Stimulated activated CD8-positive, alpha-beta memory T cell treated with anti-CD3 and anti-CD28 coated beads, Interleukin-7, amount 100 ng/mL, for 24 hours (primary cell): ENCODE results near the gene FAM237B.
"Not testable (repeated sequence)": the region's sequence is repeated elsewhere in the genome, so short reads cannot be mapped to it uniquely, and the experiment has no call there.

ENCODE experiments used
- DNase-seq: peaks from one replicate; pipeline ENCODE4 v3.0.0-alpha.2; 2020; ENCODE audit warnings: low read depth

The FAM237B gene

GRCh38 chr7:90320801-90321494 lies at the start of gene FAM237B:
FAM237B (minus strand) TSS chr7:90321304; CDS start chr7:90319748, 1,556 bp downstream.
- no peak for DNase-seq

GRCh38 chr7:90351987-90352386 lies 30.9 kb upstream of the FAM237B start:
- no peak for DNase-seq

- not testable (repeated sequence) for DNase-seq
Observed at GRCh38 chr7:90350032-90350431, 28.9 kb upstream of the FAM237B start.

- DNase-seq, result no peak
Observed at GRCh38 chr7:90349305-90349704, 28.2 kb upstream of the FAM237B start.

GRCh38 chr7:90347759-90348158 lies 26.7 kb upstream of the FAM237B start:
- no peak for DNase-seq

DNA sequence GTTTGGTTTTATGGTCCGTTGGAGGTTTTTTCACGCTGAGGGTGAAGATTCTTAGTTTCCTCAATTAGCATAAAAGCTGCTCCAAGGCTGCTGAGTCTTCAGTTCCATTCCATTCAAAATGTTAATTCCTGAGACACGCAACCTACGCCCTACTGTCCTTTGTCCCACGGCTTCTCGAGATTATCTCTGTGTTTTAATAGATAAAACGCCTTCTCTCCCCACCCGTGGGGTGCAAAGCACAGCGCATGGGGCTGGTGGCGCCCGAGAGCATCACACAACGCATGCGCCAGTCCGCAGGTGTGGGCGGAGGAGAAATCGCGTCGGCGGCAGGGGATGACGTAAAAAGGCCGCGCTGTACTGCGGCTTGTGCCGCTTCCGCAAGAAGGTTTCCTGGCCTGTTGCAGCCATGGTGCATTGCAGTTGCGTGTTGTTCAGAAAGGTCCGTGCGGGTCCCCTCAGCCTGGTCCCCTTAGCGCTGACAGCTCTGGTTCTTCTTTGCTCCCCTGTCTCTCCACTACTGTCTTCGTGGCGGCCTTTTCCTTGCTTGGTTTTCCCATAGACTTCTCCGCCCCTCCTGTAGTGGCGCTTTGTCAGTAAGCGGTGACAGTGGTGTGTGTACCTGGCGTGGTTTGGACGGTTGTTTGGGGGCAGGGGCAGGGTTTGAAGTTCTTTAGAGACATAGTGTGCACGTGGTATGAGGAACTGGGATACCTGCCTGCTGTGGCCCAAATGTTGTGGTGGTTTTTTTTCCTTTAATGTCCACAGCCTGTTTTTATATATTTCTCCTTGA lies 25.4 kb upstream of the FAM237B start, which contains the start of gene GTPBP10:
GTPBP10 (plus strand) TSS at position 381 of the 790 bp plus-strand sequence; CDS start at position 407, 26 bp downstream.
- peak; percentile 88 for DNase-seq

- no peak for DNase-seq
Observed at GRCh38 chr7:90345595-90346335, 24.7 kb upstream of the FAM237B start.

GRCh38 chr7:90345016-90345415 lies 23.9 kb upstream of the FAM237B start:
- DNase-seq, result no peak

GRCh38 chr7:90337106-90337505 lies 16.0 kb upstream of the FAM237B start:
- DNase-seq, result no peak

DNA sequence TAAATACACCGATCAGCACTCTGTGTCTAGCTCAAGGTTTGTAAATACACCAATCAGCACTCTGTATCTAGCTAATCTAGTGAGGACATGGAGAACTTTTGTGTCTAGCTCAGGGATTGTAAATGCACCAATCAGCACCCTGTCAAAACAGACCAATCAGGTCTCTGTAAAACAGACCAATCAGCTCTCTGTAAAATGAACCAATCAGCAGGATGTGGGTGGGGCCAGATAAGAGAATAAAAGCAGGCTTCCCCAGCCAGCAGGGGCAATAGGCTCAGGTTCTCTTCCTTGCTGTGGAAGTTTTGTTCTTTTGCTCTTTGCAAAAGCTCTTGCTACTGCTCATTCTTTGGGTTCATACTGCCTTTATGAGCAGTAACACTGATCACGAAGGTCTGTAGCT lies 13.8 kb upstream of the FAM237B start:
- not testable (repeated sequence) for DNase-seq

DNA sequence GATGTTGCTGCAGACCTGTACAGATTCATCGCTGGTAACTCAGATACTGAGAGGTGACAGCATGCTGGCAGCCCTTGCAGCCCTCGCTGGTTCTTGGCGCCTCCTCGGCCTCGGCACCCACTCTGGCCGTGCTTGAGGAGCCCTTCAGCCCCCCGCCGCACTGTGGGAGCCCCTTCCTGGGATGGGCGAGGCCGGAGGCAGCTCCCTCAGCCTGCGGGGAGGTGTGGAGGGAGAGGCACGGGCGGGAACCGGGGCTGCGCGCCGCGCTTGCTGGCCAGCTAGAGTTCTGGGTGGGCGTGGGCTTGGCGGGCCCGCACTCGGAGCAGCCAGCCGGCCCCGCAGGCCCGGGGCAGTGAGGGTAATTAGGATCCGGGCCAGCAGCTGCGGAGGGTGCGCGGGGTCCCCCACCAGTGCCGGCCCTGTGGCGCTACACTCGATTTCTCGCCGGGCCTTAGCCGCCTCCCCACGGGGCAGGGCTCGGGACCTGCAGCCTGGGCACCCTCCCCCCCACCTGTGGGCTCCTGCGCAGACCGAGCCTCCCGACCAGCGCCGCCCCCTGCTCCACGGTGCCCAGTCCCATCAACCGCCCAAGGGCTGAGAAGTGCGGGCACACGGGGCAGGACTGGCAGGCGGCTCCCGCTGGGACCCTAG lies 13.2 kb upstream of the FAM237B start:
- no peak for DNase-seq

DNA sequence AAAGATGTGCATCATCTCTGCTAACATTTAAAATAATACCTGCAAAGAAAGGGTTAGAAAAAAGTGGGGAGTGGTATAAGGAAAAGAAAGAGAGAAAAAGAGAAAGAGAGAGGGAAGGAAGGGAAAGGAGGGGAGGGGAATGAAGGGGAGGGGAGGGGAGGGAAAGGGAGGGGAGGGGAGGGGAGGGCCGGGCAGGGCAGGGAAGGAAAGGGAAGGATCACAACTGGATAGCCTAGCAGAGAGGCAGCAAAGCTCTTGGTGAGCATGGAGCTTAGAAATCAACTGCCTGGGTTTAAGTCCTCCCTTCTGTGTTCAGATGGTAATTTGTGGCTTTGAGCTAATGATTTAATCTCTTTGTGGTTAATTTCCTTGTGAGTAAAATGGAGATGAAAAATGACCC lies 5.4 kb upstream of the FAM237B start:
- DNase-seq, result no peak

DNA sequence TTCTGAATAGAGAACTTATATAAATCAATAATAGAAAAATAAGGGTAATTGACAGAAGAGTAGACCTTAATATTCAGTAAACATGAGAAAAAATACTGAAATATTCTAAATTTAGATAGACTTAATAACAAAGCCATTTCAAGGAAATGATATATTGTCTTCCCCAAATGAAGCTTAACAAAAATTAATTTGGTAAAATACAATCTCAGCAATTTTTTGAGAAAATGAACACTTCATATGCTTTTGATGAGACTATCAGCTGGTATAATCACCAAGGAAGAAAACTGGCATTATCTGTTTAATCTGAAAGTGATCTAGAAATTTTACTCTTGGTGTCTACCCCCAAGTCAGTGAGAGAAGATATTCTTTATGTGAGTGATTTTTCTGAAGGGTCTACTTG lies 1.7 kb upstream of the FAM237B start:
- no peak for DNase-seq

- DNase-seq, result no peak
Observed at GRCh38 chr7:90320418-90320800, 695 bp downstream of the FAM237B start.

- no peak for DNase-seq
Observed at GRCh38 chr7:90320014-90320413, 1.1 kb downstream of the FAM237B start.

DNA sequence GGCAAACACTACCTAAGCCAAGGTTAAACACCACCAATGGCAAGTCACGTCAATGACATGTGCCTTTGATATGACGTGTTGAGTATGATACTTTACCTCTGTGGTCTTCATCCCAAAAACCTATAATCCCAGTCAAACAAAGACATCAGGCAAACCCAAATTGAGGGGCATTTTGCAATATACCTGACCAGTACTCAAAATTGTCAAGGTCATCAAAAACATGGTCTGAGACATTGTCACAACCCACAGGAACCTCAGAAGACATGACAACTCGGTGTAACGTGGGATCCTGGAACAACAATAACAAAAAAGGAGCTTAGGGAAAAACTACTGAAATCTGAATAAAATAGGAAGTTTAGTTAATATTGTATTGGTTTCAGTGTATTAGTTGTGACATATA lies 7.2 kb downstream of the FAM237B start:
- no peak for DNase-seq

DNA sequence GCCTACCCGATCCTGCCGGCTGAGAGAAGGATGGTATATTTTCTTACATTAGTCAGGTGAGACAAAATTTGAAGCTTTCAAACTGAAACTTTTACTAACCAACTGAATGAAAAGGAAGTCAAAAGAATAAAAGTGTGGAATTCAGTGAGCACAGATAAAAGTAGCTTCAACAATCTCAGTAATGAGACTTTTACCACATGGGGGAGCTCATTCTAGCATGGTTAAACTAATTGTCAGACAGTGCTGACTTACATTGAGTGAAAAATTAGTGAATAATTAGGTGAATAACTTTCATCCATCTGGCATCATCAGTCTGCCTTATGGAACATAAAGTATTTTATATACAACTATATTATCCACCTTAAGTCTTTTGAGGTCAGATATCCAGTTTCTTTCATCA lies 8.4 kb downstream of the FAM237B start:
- DNase-seq, result no peak

DNA sequence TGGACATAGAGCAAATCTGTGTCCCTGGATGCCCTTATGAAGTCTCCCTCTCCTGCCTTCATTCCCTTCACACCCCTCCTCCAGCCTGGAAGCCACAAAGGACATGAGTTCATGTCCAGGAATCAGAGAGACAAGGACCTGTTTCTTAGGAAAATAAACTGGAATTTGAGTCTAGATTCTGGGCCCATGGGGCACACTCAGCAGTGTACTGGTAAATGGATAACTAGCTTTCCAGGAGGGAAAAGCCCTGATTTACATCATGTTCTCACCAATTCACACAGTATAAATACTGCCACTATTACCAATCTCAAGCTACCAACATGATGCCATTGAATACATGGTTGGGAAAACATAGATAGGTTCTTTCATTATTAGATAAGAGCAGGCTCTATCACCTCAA lies 9.9 kb downstream of the FAM237B start:
- no peak for DNase-seq

GRCh38 chr7:90309872-90310271 lies 11.2 kb downstream of the FAM237B start:
- no peak for DNase-seq

DNA sequence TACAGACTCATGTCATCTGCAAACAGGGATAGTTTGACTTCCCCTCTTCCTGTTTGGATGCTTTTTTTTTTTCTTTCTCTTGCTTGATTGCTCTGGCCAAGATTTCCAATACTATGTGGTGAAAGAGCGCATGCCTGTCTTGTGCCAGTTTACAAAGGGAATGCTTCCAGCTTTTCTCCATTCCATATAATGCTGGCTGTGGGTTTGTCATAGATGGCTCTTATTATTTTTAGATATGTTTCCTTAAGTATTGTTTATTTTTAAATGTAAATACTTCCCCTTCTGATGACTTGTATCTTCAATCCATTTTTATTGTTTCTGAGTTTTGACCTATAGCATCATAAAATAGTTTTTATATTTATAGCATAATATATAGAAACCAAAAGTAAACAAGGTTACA lies 17.9 kb downstream of the FAM237B start:
- DNase-seq, result no peak

- no peak for DNase-seq
Observed at GRCh38 chr7:90298145-90299038, 22.7 kb downstream of the FAM237B start.
